HG03439 (cell line): Measurements from ENCODE around the gene IFRD2.

Source experiments
- ATAC-seq: cut with Tn5 transposase; IDR thresholded peaks from one replicate; pipeline ENCODE4 v1.9.1; 2021; ENCODE audit warnings: mild to moderate bottlenecking, moderate library complexity; ENCODE audit not compliant: unreplicated experiment

Gene IFRD2

GRCh38 chr3:50292159-50293078, at the start of gene IFRD2:
IFRD2 (minus strand) TSS chr3:50292429; CDS start chr3:50292274, 155 bp downstream.
- peak; percentile 90 for ATAC-seq

- ATAC-seq = no peak
Observed at GRCh38 chr3:50341537-50341936, 49.3 kb upstream of the IFRD2 start.

GRCh38 chr3:50340448-50341329, 48.5 kb upstream of the IFRD2 start, which contains the start of gene RASSF1:
RASSF1 (minus strand) TSS chr3:50340836; CDS start chr3:50340805, 31 bp downstream.
- ATAC-seq = no peak

GRCh38 chr3:50340147-50340447, 47.9 kb upstream of the IFRD2 start:
- ATAC-seq = no peak

- no peak for ATAC-seq
Observed at GRCh38 chr3:50339485-50340146, 47.4 kb upstream of the IFRD2 start.

- ATAC-seq = no peak
Observed at GRCh38 chr3:50338965-50339364, 46.7 kb upstream of the IFRD2 start.

GRCh38 chr3:50337175-50337861, 45.1 kb upstream of the IFRD2 start:
- peak; percentile 76 for ATAC-seq

GRCh38 chr3:50336452-50337174, 44.4 kb upstream of the IFRD2 start:
- peak; percentile 31 for ATAC-seq

GRCh38 chr3:50334339-50335075, 42.3 kb upstream of the IFRD2 start:
- no peak for ATAC-seq

GRCh38 chr3:50333744-50334328, 41.6 kb upstream of the IFRD2 start:
- no peak for ATAC-seq

GRCh38 chr3:50331364-50331907, 39.2 kb upstream of the IFRD2 start:
- ATAC-seq = no peak

GRCh38 chr3:50330330-50330729, 38.1 kb upstream of the IFRD2 start:
- no peak for ATAC-seq

- ATAC-seq = peak; percentile 76
Observed at GRCh38 chr3:50327943-50328691, 35.9 kb upstream of the IFRD2 start, which contains the start of gene TUSC2. TUSC2 (minus strand) TSS chr3:50328223; CDS start chr3:50328099, 124 bp downstream.

GRCh38 chr3:50327129-50327528, 34.9 kb upstream of the IFRD2 start:
- ATAC-seq = no peak

GRCh38 chr3:50326182-50326541, 33.9 kb upstream of the IFRD2 start:
- no peak for ATAC-seq

- no peak for ATAC-seq
Observed at GRCh38 chr3:50325497-50326181, 33.4 kb upstream of the IFRD2 start.

- no peak for ATAC-seq
Observed at GRCh38 chr3:50325113-50325480, 32.9 kb upstream of the IFRD2 start.
